ENCODE measurements around the gene GNB1L.
"Not testable (repeated sequence)": the region's sequence is repeated elsewhere in the genome, so short reads cannot be mapped to it uniquely, and the experiment has no call there.

The GNB1L gene

GRCh38 chr22:19795617-19796008, 59.1 kb downstream of the GNB1L start:
- H3K4me3 Mint-ChIP-seq, result no peak overlapping the region
- H3K27me3 Mint-ChIP-seq, result no peaks in the 10 kb centered on the region
- H3K4me1 Mint-ChIP-seq (ENCODE audit: low read depth), result peaks cover 7% of the 10 kb centered on the region
- peaks cover 41% of the 10 kb centered on the region for H3K36me3 Mint-ChIP-seq (ENCODE audit: low read depth)
- DNase-seq, result no peak
- no peaks in the 10 kb centered on the region for H3K9me3 Mint-ChIP-seq
- no peak overlapping the region for H3K27ac Mint-ChIP-seq

GRCh38 chr22:19793661-19794310, 60.9 kb downstream of the GNB1L start:
- no peaks in the 10 kb centered on the region for H3K27me3 Mint-ChIP-seq
- no peaks in the 10 kb centered on the region for H3K9me3 Mint-ChIP-seq
- H3K4me1 Mint-ChIP-seq (ENCODE audit: low read depth), result peaks cover 7% of the 10 kb centered on the region
- no peak overlapping the region for H3K27ac Mint-ChIP-seq
- no peak for DNase-seq
- H3K36me3 Mint-ChIP-seq (ENCODE audit: low read depth), result peaks cover 47% of the 10 kb centered on the region
- H3K4me3 Mint-ChIP-seq, result no peak overlapping the region

- Mint-ChIP-seq H3K36me3 (ENCODE audit: low read depth) (peaks cover 51% of the 10 kb centered on the region), H3K27me3 (no peaks in the 10 kb centered on the region), H3K27ac (no peak overlapping the region), H3K4me3 (no peak overlapping the region), H3K4me1 (ENCODE audit: low read depth) (peaks cover 7% of the 10 kb centered on the region), H3K9me3 (no peaks in the 10 kb centered on the region)
- DNase-seq, result no peak
Observed at GRCh38 chr22:19793161-19793560, 61.5 kb downstream of the GNB1L start.

- not testable (repeated sequence) for H3K4me3 Mint-ChIP-seq; H3K9me3 Mint-ChIP-seq; H3K27me3 Mint-ChIP-seq; H3K4me1 Mint-ChIP-seq (ENCODE audit: low read depth); H3K27ac Mint-ChIP-seq; DNase-seq
- peaks cover 54% of the 10 kb centered on the region for H3K36me3 Mint-ChIP-seq (ENCODE audit: low read depth)
Observed at GRCh38 chr22:19792383-19792896, 62.2 kb downstream of the GNB1L start.

- no peaks in the 10 kb centered on the region for H3K27me3 Mint-ChIP-seq
- H3K9me3 Mint-ChIP-seq, result no peaks in the 10 kb centered on the region
- H3K27ac Mint-ChIP-seq, result no peak overlapping the region
- no peak overlapping the region for H3K4me3 Mint-ChIP-seq
- H3K36me3 Mint-ChIP-seq (ENCODE audit: low read depth), result peaks cover 54% of the 10 kb centered on the region
- peaks cover 7% of the 10 kb centered on the region for H3K4me1 Mint-ChIP-seq (ENCODE audit: low read depth)
- DNase-seq, result no peak
Observed at GRCh38 chr22:19791894-19792293, 62.8 kb downstream of the GNB1L start.

- Mint-ChIP-seq H3K27me3 (no peaks in the 10 kb centered on the region), H3K27ac (no peak overlapping the region), H3K9me3 (no peaks in the 10 kb centered on the region), H3K4me3 (no peak overlapping the region), H3K4me1 (ENCODE audit: low read depth) (peaks cover 7% of the 10 kb centered on the region), H3K36me3 (ENCODE audit: low read depth) (peaks cover 54% of the 10 kb centered on the region)
- no peak for DNase-seq
Observed at GRCh38 chr22:19791243-19791642, 63.4 kb downstream of the GNB1L start.

- peaks cover 51% of the 10 kb centered on the region for H3K36me3 Mint-ChIP-seq (ENCODE audit: low read depth)
- H3K27me3 Mint-ChIP-seq, result no peaks in the 10 kb centered on the region
- no peaks in the 10 kb centered on the region for H3K4me1 Mint-ChIP-seq (ENCODE audit: low read depth)
Observed at GRCh38 chr22:19789828-19790227, 64.8 kb downstream of the GNB1L start.

GRCh38 chr22:19789406-19789805, 65.3 kb downstream of the GNB1L start:
- no peaks in the 10 kb centered on the region for H3K4me1 Mint-ChIP-seq (ENCODE audit: low read depth)
- no peak for DNase-seq
- peaks cover 50% of the 10 kb centered on the region for H3K36me3 Mint-ChIP-seq (ENCODE audit: low read depth)
- no peaks in the 10 kb centered on the region for H3K27me3 Mint-ChIP-seq
- no peaks in the 10 kb centered on the region for H3K9me3 Mint-ChIP-seq
- H3K4me3 Mint-ChIP-seq, result no peak overlapping the region
- H3K27ac Mint-ChIP-seq, result no peak overlapping the region

More at GRCh38 chr22:19789828-19790227, 64.8 kb downstream of the GNB1L start:
- no peak for DNase-seq
- no peak overlapping the region for H3K4me3 Mint-ChIP-seq
- no peaks in the 10 kb centered on the region for H3K9me3 Mint-ChIP-seq
- H3K27ac Mint-ChIP-seq, result no peak overlapping the region

- peaks cover 43% of the 10 kb centered on the region for H3K36me3 Mint-ChIP-seq (ENCODE audit: low read depth)
- H3K9me3 Mint-ChIP-seq, result no peaks in the 10 kb centered on the region
- no peak overlapping the region for H3K4me3 Mint-ChIP-seq
- DNase-seq, result no peak
- H3K27ac Mint-ChIP-seq, result no peak overlapping the region
- H3K4me1 Mint-ChIP-seq (ENCODE audit: low read depth), result no peaks in the 10 kb centered on the region
- H3K27me3 Mint-ChIP-seq, result no peaks in the 10 kb centered on the region
Observed at GRCh38 chr22:19788661-19789225, 65.9 kb downstream of the GNB1L start.

- H3K4me3 Mint-ChIP-seq, result no peak overlapping the region
- no peak overlapping the region for H3K27ac Mint-ChIP-seq
- peaks cover 37% of the 10 kb centered on the region for H3K36me3 Mint-ChIP-seq (ENCODE audit: low read depth)
Observed at GRCh38 chr22:19787849-19788141, 66.9 kb downstream of the GNB1L start.

GRCh38 chr22:19786959-19787848, 67.5 kb downstream of the GNB1L start:
- Mint-ChIP-seq H3K36me3 (ENCODE audit: low read depth) (peaks cover 31% of the 10 kb centered on the region), H3K4me3 (no peak overlapping the region), H3K9me3 (no peaks in the 10 kb centered on the region), H3K27me3 (no peaks in the 10 kb centered on the region), H3K4me1 (ENCODE audit: low read depth) (no peaks in the 10 kb centered on the region), H3K27ac (no peak overlapping the region)
- no peak for DNase-seq

More at GRCh38 chr22:19787849-19788141, 66.9 kb downstream of the GNB1L start:
- H3K27me3 Mint-ChIP-seq, result no peaks in the 10 kb centered on the region
- no peaks in the 10 kb centered on the region for H3K4me1 Mint-ChIP-seq (ENCODE audit: low read depth)
- no peaks in the 10 kb centered on the region for H3K9me3 Mint-ChIP-seq
- DNase-seq, result no peak

- Mint-ChIP-seq H3K4me1 (ENCODE audit: low read depth) (no peaks in the 10 kb centered on the region), H3K36me3 (ENCODE audit: low read depth) (peaks cover 21% of the 10 kb centered on the region), H3K9me3 (no peaks in the 10 kb centered on the region), H3K27ac (no peak overlapping the region), H3K27me3 (peaks cover 4% of the 10 kb centered on the region), H3K4me3 (no peak overlapping the region)
- no peak for DNase-seq
Observed at GRCh38 chr22:19786264-19786585, 68.4 kb downstream of the GNB1L start.

- Mint-ChIP-seq H3K4me3 (no peak overlapping the region), H3K27me3 (peaks cover 4% of the 10 kb centered on the region), H3K4me1 (ENCODE audit: low read depth) (no peaks in the 10 kb centered on the region), H3K36me3 (ENCODE audit: low read depth) (peaks cover 18% of the 10 kb centered on the region), H3K27ac (no peak overlapping the region), H3K9me3 (no peaks in the 10 kb centered on the region)
- no peak for DNase-seq
Observed at GRCh38 chr22:19785461-19786263, 69.0 kb downstream of the GNB1L start.

GRCh38 chr22:19784384-19785175, 70.1 kb downstream of the GNB1L start:
- Mint-ChIP-seq H3K36me3 (ENCODE audit: low read depth) (peaks cover 10% of the 10 kb centered on the region), H3K9me3 (no peaks in the 10 kb centered on the region), H3K27me3 (peaks cover 10% of the 10 kb centered on the region), H3K4me3 (no peak overlapping the region), H3K27ac (no peak overlapping the region), H3K4me1 (ENCODE audit: low read depth) (peaks cover 6% of the 10 kb centered on the region)
- DNase-seq, result no peak

All from activated T-cell treated with anti-CD3 and anti-CD28 coated beads, Interleukin-2, amount 50 U/mL, for 24 hours (primary cell).